H1 (cell line): ENCODE data around the gene PRPF18.

Experiments used
- CBX8 ChIP-seq: fragments of 300-800, 300-1000 bp; sonication (generic); IDR thresholded peaks from 2 replicates; pipeline ENCODE4 v1.7.1; 2016; ENCODE audit warnings: low read depth, low read length, borderline replicate concordance
- CREB1 ChIP-seq: IDR thresholded peaks from 2 replicates; pipeline ENCODE4 v1.6.1; 2012; ENCODE audit warnings: inconsistent platforms
- CTCF ChIP-seq, 3 experiments: IDR thresholded peaks; 1 replicate in 2 of 3; 2 replicates in 1 of 3; pipeline versions ENCODE4 v1.5.1 to v1.6.1; 2011; ENCODE audit warnings: low read length in 3 of 3, mild to moderate bottlenecking in 3 of 3, inconsistent platforms in 2 of 3, low read depth in 1 of 3, moderate library complexity in 1 of 3; ENCODE audit not compliant: insufficient read depth in 1 of 3; ENCODE audit errors: control extremely low read depth in 1 of 3
- EP300 ChIP-seq, 2 experiments: IDR thresholded peaks; 1 replicate in 1 of 2; 2 replicates in 1 of 2; pipeline ENCODE4 v1.6.1; 2011 to 2012; ENCODE audit warnings: low read depth in 2 of 2, low read length in 2 of 2, mild to moderate bottlenecking in 2 of 2, borderline replicate concordance in 1 of 2, inconsistent platforms in 1 of 2, moderate library complexity in 1 of 2
- EZH2 ChIP-seq: fragments of 200-600 bp; sonication (generic); IDR thresholded peaks from 2 replicates; pipeline ENCODE4 v1.7.1; 2012; ENCODE audit warnings: low read depth, mild to moderate bottlenecking, moderate library complexity, low read length, inconsistent platforms; ENCODE audit not compliant: severe bottlenecking
- POLR2A ChIP-seq, 2 experiments: IDR thresholded peaks; 1 replicate in 1 of 2; 2 replicates in 1 of 2; pipeline ENCODE4 v1.6.1; 2011; ENCODE audit warnings: low read depth in 2 of 2, low read length in 2 of 2, mild to moderate bottlenecking in 2 of 2; ENCODE audit errors: control extremely low read depth in 1 of 2
- RAD21 ChIP-seq, 2 experiments: IDR thresholded peaks in 1 of 2; conservative IDR thresholded peaks in 1 of 2; 2 replicates each; pipeline ENCODE4 v1.6.1; 2011; ENCODE audit warnings: low read depth in 2 of 2, low read length in 2 of 2, improper control_type of control experiment in 1 of 2, inconsistent platforms in 1 of 2, mild to moderate bottlenecking in 1 of 2, moderate library complexity in 1 of 2
- RFX5 ChIP-seq: IDR thresholded peaks from 2 replicates; pipeline ENCODE4 v1.6.1; 2011; ENCODE audit warnings: low read depth, low read length, improper control_type of control experiment, borderline replicate concordance
- SRF ChIP-seq: IDR thresholded peaks from 2 replicates; pipeline ENCODE4 v1.6.1; 2011; ENCODE audit warnings: mild to moderate bottlenecking, low read depth, low read length, moderate library complexity
- YY1 ChIP-seq: IDR thresholded peaks from 2 replicates; pipeline ENCODE4 v1.6.1; 2011; ENCODE audit warnings: low read depth, mild to moderate bottlenecking, low read length

GRCh38 chr10:13585943-13586342, 822 bp upstream of the PRPF18 start:
- TF ChIP-seq CTCF (IDR thresholded peaks at IDR 0.05; ENCODE audit: control extremely low read depth in 1 of 3, insufficient read depth in 1 of 3, low read depth in 1 of 3, low read length in 3 of 3) (no peak), SRF (no peak), EZH2 (no peak), POLR2A (IDR thresholded peaks at IDR 0.05; ENCODE audit: control extremely low read depth in 1 of 2, low read depth in 2 of 2, low read length in 2 of 2) (no peak), RAD21 (IDR thresholded peaks at IDR 0.05 in 1 of 2, conservative IDR thresholded peaks at IDR 0.05 in 1 of 2; ENCODE audit: low read depth in 2 of 2, low read length in 2 of 2) (no peak), EP300 (IDR thresholded peaks at IDR 0.05; ENCODE audit: borderline replicate concordance in 1 of 2, low read depth in 2 of 2, low read length in 2 of 2) (no peak), RFX5 (no peak), YY1 (no peak), CBX8 (no peak), CREB1 (no peak)
